Parathyroid adenoma (tissue), 2 donors: ENCODE results near the gene TMIGD2.
"Not testable (repeated sequence)": the region's sequence is repeated elsewhere in the genome, so short reads cannot be mapped to it uniquely, and the experiment has no call there.

Source experiments
- H2AFZ ChIP-seq: fragments of 300-600 bp; sonication (generic); one replicate; pipeline ENCODE4 v1.7.0; 2017; ENCODE audit warnings: antibody characterized with exemption, mild to moderate bottlenecking
- H3K27ac ChIP-seq: fragments of 300-600 bp; sonication (generic); one replicate; pipeline ENCODE4 v1.7.0; 2017
- H3K27me3 ChIP-seq: fragments of 300-600 bp; sonication (generic); one replicate; pipeline ENCODE4 v1.7.0; 2017; ENCODE audit warnings: low read length; ENCODE audit not compliant: control insufficient read depth, insufficient read depth
- H3K36me3 ChIP-seq: fragments of 300-600 bp; sonication (generic); one replicate; pipeline ENCODE4 v1.7.0; 2017; ENCODE audit warnings: low read length; ENCODE audit not compliant: control insufficient read depth, insufficient read depth
- H3K4me1 ChIP-seq: fragments of 300-600 bp; sonication (generic); one replicate; pipeline ENCODE4 v1.7.0; 2017; ENCODE audit warnings: control low read depth
- H3K4me2 ChIP-seq: fragments of 300-600 bp; sonication (generic); one replicate; pipeline ENCODE4 v1.7.0; 2017; ENCODE audit warnings: low read length
- H3K4me3 ChIP-seq: fragments of 300-600 bp; sonication (generic); one replicate; pipeline ENCODE4 v1.7.0; 2017; ENCODE audit warnings: low read depth, low read length
- H3K79me2 ChIP-seq: fragments of 300-600 bp; sonication (generic); one replicate; pipeline ENCODE4 v1.7.0; 2017; ENCODE audit warnings: control low read depth
- H3K9ac ChIP-seq: fragments of 300-600 bp; sonication (generic); one replicate; pipeline ENCODE4 v1.7.0; 2017; ENCODE audit warnings: mild to moderate bottlenecking
- H3K9me3 ChIP-seq: fragments of 300-600 bp; sonication (generic); one replicate; pipeline ENCODE4 v1.7.0; 2017; ENCODE audit warnings: low read length; ENCODE audit not compliant: control insufficient read depth
- CTCF ChIP-seq: fragments of 300-600 bp; sonication (generic); IDR thresholded peaks from one replicate; pipeline ENCODE4 v1.7.0; 2017; ENCODE audit warnings: antibody characterized with exemption, mild to moderate bottlenecking
- donor health status: primary hyperparathyroidism.

The TMIGD2 gene

DNA sequence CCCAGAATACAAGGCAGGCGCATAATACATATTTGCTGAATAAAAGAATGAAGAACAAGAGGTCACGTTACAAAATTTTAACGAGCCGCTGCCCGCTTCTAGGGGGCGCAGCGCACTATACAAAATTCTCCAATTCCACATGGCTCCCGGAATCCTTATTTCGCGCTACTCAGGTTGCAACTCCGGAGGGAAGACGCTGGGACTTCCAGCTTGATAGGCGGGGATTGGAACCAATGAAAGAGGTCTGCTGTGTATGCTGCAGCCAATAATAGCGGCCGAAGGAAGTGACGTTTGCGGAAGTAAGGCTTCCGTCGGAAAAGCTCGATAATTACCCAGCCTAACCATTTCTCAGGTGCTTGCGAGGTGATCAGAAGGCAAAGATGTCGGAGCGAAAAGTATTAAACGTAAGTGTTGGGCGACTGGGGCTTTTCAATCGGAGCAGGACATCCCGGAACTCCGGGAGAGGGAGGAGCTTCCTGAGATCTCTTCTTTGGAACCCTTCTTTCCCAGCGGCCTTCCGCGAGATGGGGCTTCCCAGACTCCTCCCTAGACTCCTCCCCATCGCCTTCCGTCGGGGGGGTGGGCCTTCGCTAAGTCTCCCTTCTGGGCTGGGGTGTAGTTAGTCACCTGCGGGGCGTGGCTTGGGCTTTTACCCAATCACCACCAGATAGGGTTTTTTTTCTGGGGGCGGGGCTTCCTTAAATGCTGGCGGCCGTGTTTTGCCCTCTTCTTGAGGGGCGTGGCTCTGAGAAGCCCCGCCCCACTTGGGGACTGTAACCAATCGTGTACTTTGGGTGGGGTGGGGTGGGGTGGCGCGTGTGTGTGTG, 55.2 kb downstream of the TMIGD2 start, which contains the start of gene YJU2:
Gene YJU2, plus strand, starts transcription at position 314 of the 827 bp plus-strand sequence. Its CDS starts 67 bp downstream, at position 381.
- H3K4me2 ChIP-seq, result peak within 1 kb of the TSS; percentile 90

GRCh38 chr19:4245938-4246337, 56.3 kb downstream of the TMIGD2 start:
- not testable (repeated sequence) for H3K4me3 ChIP-seq, H3K27ac ChIP-seq, H3K4me2 ChIP-seq, H3K9ac ChIP-seq, H3K9me3 ChIP-seq, H3K79me2 ChIP-seq, H3K36me3 ChIP-seq, H3K27me3 ChIP-seq, H3K4me1 ChIP-seq
- peak overlapping the region; percentile 100 for H2AFZ ChIP-seq

More for the DNA sequence above, 55.2 kb downstream of the TMIGD2 start, which contains the start of gene YJU2:
- TF ChIP-seq CTCF, result peak; percentile 55
- peak within 1 kb of the TSS; percentile 100 for H3K4me3 ChIP-seq
- peak within 1 kb of the TSS; percentile 100 for H2AFZ ChIP-seq
- H3K27ac ChIP-seq, result peak within 1 kb of the TSS; percentile 100
- H3K27me3 ChIP-seq, result no peaks in the 10 kb centered on the region
- H3K36me3 ChIP-seq, result no peaks in the 10 kb centered on the region
- H3K79me2 ChIP-seq, result no peaks in the 10 kb centered on the region
- H3K9ac ChIP-seq, result peak within 1 kb of the TSS; percentile 78
- H3K4me1 ChIP-seq, result peaks cover 6% of the 10 kb centered on the region
- no peaks in the 10 kb centered on the region for H3K9me3 ChIP-seq
